Astrocyte (in vitro differentiated cells and primary cell): ENCODE data around the gene PTPRM. TPM values are rescaled to one million over a fixed set of nuclear protein-coding genes. Genes with fewer than 3 reads are reported as not detected.
A peak's percentile ranks its signal among the peaks of the same experiment; 100 is the strongest.

Source experiments
- DNase-seq: peaks from one replicate; pipeline ENCODE4 v3.0.0-alpha.2; 2010; ENCODE audit warnings: low read depth
- FAIRE-seq: peaks from 2 replicates; lab custom pipeline; 2011; peaks lifted over from hg19 to GRCh38; lab: Jason Lieb, UNC
- H2AFZ ChIP-seq: 2 replicates; pipeline ENCODE4 v1.6.0; 2012; ENCODE audit warnings: low read depth, low read length, inconsistent platforms
- H3K27ac ChIP-seq: 2 replicates; pipeline ENCODE4 v1.5.1; 2011; ENCODE audit warnings: low read depth, low read length, inconsistent platforms
- H3K27me3 ChIP-seq: 2 replicates; pipeline ENCODE4 v1.6.0; 2011; ENCODE audit warnings: low read length, inconsistent platforms; ENCODE audit not compliant: insufficient read depth
- H3K36me3 ChIP-seq: 2 replicates; pipeline ENCODE4 v1.5.1; 2011; ENCODE audit warnings: low read length, inconsistent platforms; ENCODE audit not compliant: insufficient read depth
- H3K4me1 ChIP-seq: 2 replicates; pipeline ENCODE4 v1.5.1; 2011; ENCODE audit warnings: low read length, inconsistent platforms; ENCODE audit not compliant: insufficient read depth
- H3K4me2 ChIP-seq: 2 replicates; pipeline ENCODE4 v1.6.0; 2012; ENCODE audit warnings: low read length, inconsistent platforms
- H3K4me3 ChIP-seq: 2 replicates; pipeline ENCODE4 v1.5.1; 2011; ENCODE audit warnings: low read depth, mild to moderate bottlenecking, low read length, inconsistent platforms; ENCODE audit not compliant: insufficient read depth
- H3K79me2 ChIP-seq: 2 replicates; pipeline ENCODE4 v1.6.0; 2012; ENCODE audit warnings: mild to moderate bottlenecking, low read length, inconsistent platforms; ENCODE audit not compliant: insufficient read depth
- H3K9ac ChIP-seq: 2 replicates; pipeline ENCODE4 v1.6.0; 2012; ENCODE audit warnings: mild to moderate bottlenecking, low read length, inconsistent platforms
- H3K9me3 ChIP-seq: 2 replicates; pipeline ENCODE4 v1.5.1; 2012; ENCODE audit warnings: low read depth, mild to moderate bottlenecking, low read length, inconsistent platforms; ENCODE audit not compliant: insufficient read depth
- H4K20me1 ChIP-seq: 2 replicates; pipeline ENCODE4 v1.6.0; 2012; ENCODE audit warnings: low read length, inconsistent platforms; ENCODE audit not compliant: insufficient read depth
- H3K27ac Mint-ChIP-seq: one replicate; pipeline ENCODE4 v1.8.0; 2021; ENCODE audit warnings: mild to moderate bottlenecking, mixed read lengths; ENCODE audit not compliant: unreplicated experiment
- H3K27me3 Mint-ChIP-seq: one replicate; pipeline ENCODE4 v1.8.0; 2021; ENCODE audit warnings: low read depth, mixed read lengths; ENCODE audit not compliant: unreplicated experiment
- H3K36me3 Mint-ChIP-seq: one replicate; pipeline ENCODE4 v1.8.0; 2021; ENCODE audit warnings: low read depth, mixed read lengths; ENCODE audit not compliant: unreplicated experiment
- H3K4me1 Mint-ChIP-seq: one replicate; pipeline ENCODE4 v1.8.0; 2021; ENCODE audit warnings: low read depth, mixed read lengths; ENCODE audit not compliant: unreplicated experiment
- H3K4me3 Mint-ChIP-seq: one replicate; pipeline ENCODE4 v1.8.0; 2021; ENCODE audit warnings: mild to moderate bottlenecking, moderate library complexity, mixed read lengths; ENCODE audit not compliant: unreplicated experiment
- H3K9me3 Mint-ChIP-seq: one replicate; pipeline ENCODE4 v1.8.0; 2021; ENCODE audit warnings: mild to moderate bottlenecking, mixed read lengths; ENCODE audit not compliant: unreplicated experiment
- CTCF ChIP-seq: IDR thresholded peaks from 2 replicates; pipeline ENCODE4 v1.5.1; 2011; ENCODE audit warnings: low read depth, mild to moderate bottlenecking, inconsistent platforms, low read length, moderate library complexity; ENCODE audit not compliant: insufficient read depth
- EZH2 ChIP-seq: IDR thresholded peaks from 2 replicates; pipeline ENCODE4 v1.6.1; 2012; ENCODE audit warnings: mild to moderate bottlenecking, low read length, inconsistent platforms; ENCODE audit not compliant: insufficient read depth
- total RNA-seq: library from RNA; stranded (reverse); gene quantifications from 2 replicates; pipeline ENCODE4 v1.2.1, GENCODE V29; 2021

The PTPRM gene
- total RNA-seq, 1 donor from 2014 or later, result 59.6 TPM

GRCh38 chr18:7600528-7601245, 33.6 kb downstream of the PTPRM start:
- no peaks in the 10 kb centered on the region for H3K9me3 Mint-ChIP-seq
- H3K9me3 ChIP-seq, result no peaks in the 10 kb centered on the region
- no peak overlapping the region for H2AFZ ChIP-seq
- H3K4me1 ChIP-seq, result peaks cover 24% of the 10 kb centered on the region
- H3K27ac ChIP-seq, result no peak overlapping the region
- H4K20me1 ChIP-seq, result peaks cover 33% of the 10 kb centered on the region
- no peak overlapping the region for H3K9ac ChIP-seq
- no peak for DNase-seq
- peak overlapping the region; percentile 3 for H3K4me3 Mint-ChIP-seq
- H3K4me2 ChIP-seq, result peak overlapping the region; percentile 70
- no peak for FAIRE-seq
- no peaks in the 10 kb centered on the region for H3K27me3 ChIP-seq
- H3K27ac Mint-ChIP-seq, result peak overlapping the region; percentile 50
- H3K36me3 Mint-ChIP-seq, result no peaks in the 10 kb centered on the region
- H3K4me1 Mint-ChIP-seq, result peaks cover 40% of the 10 kb centered on the region
- peak overlapping the region; percentile 0 for H3K4me3 ChIP-seq
- H3K36me3 ChIP-seq, result no peaks in the 10 kb centered on the region
- H3K79me2 ChIP-seq, result peaks cover 64% of the 10 kb centered on the region
- H3K27me3 Mint-ChIP-seq, result no peaks in the 10 kb centered on the region
- TF ChIP-seq CTCF (no peak), EZH2 (no peak)

GRCh38 chr18:7601246-7601615, 34.1 kb downstream of the PTPRM start:
- peaks cover 38% of the 10 kb centered on the region for H3K4me1 Mint-ChIP-seq
- H3K4me3 Mint-ChIP-seq, result peak overlapping the region; percentile 3
- Histone ChIP-seq H3K9ac (no peak overlapping the region), H3K27me3 (no peaks in the 10 kb centered on the region), H3K79me2 (peaks cover 64% of the 10 kb centered on the region), H3K36me3 (no peaks in the 10 kb centered on the region), H2AFZ (no peak overlapping the region), H3K27ac (no peak overlapping the region), H3K4me2 (peak overlapping the region; percentile 70), H4K20me1 (peaks cover 28% of the 10 kb centered on the region), H3K9me3 (no peaks in the 10 kb centered on the region), H3K4me1 (peaks cover 24% of the 10 kb centered on the region), H3K4me3 (peak overlapping the region; percentile 0)
- no peaks in the 10 kb centered on the region for H3K27me3 Mint-ChIP-seq
- FAIRE-seq, result no peak
- peak; percentile 90 for DNase-seq
- no peak for TF ChIP-seq EZH2
- TF ChIP-seq CTCF, result peak; percentile 18
- H3K36me3 Mint-ChIP-seq, result no peaks in the 10 kb centered on the region
- H3K27ac Mint-ChIP-seq, result peak overlapping the region; percentile 50
- H3K9me3 Mint-ChIP-seq, result no peaks in the 10 kb centered on the region

- Histone ChIP-seq H3K27me3 (no peaks in the 10 kb centered on the region), H3K4me2 (peak overlapping the region; percentile 70), H4K20me1 (peaks cover 26% of the 10 kb centered on the region), H3K79me2 (peaks cover 66% of the 10 kb centered on the region), H3K36me3 (no peaks in the 10 kb centered on the region), H3K27ac (no peak overlapping the region), H3K9me3 (no peaks in the 10 kb centered on the region), H3K4me3 (no peak overlapping the region), H2AFZ (no peak overlapping the region), H3K9ac (no peak overlapping the region), H3K4me1 (peaks cover 24% of the 10 kb centered on the region)
- DNase-seq (no peak), FAIRE-seq (no peak)
- Mint-ChIP-seq H3K9me3 (no peaks in the 10 kb centered on the region), H3K27me3 (no peaks in the 10 kb centered on the region), H3K4me3 (no peak overlapping the region), H3K4me1 (peaks cover 38% of the 10 kb centered on the region), H3K27ac (no peak overlapping the region), H3K36me3 (no peaks in the 10 kb centered on the region)
- TF ChIP-seq CTCF, result no peak
- no peak for TF ChIP-seq EZH2
Observed at GRCh38 chr18:7601936-7602335, 34.8 kb downstream of the PTPRM start.
